HS-27A (cell line): Measurements from ENCODE around the gene KIAA1217.
"Not testable (repeated sequence)": the region's sequence is repeated elsewhere in the genome, so short reads cannot be mapped to it uniquely, and the experiment has no call there.

Experiments
- DNase-seq: peaks from one replicate; pipeline ENCODE4 v3.0.0-alpha.2; 2012; ENCODE audit warnings: low read depth, missing footprints

Gene KIAA1217

GRCh38 chr10:24442234-24442633, 233.3 kb downstream of the KIAA1217 start:
- no peak for DNase-seq

GRCh38 chr10:24442641-24443174, 233.8 kb downstream of the KIAA1217 start:
- DNase-seq = not testable (repeated sequence)

GRCh38 chr10:24444337-24444736, 235.4 kb downstream of the KIAA1217 start:
- no peak for DNase-seq

- DNase-seq = not testable (repeated sequence)
These were observed 237.0 kb downstream of the KIAA1217 start for GRCh38 chr10:24445958-24446357.

GRCh38 chr10:24446739-24447138, 237.8 kb downstream of the KIAA1217 start:
- no peak for DNase-seq

- DNase-seq = no peak
These were observed 239.5 kb downstream of the KIAA1217 start for GRCh38 chr10:24448351-24448999.

- no peak for DNase-seq
These were observed 240.4 kb downstream of the KIAA1217 start for GRCh38 chr10:24449321-24449740.

GRCh38 chr10:24449769-24450310, 240.9 kb downstream of the KIAA1217 start:
- DNase-seq = no peak

GRCh38 chr10:24451325-24451820, 242.4 kb downstream of the KIAA1217 start:
- DNase-seq = no peak

- DNase-seq = no peak
These were observed 243.1 kb downstream of the KIAA1217 start for GRCh38 chr10:24452030-24452429.

GRCh38 chr10:24453404-24453830, 244.5 kb downstream of the KIAA1217 start:
- no peak for DNase-seq

- DNase-seq = no peak
These were observed 245.0 kb downstream of the KIAA1217 start for GRCh38 chr10:24453973-24454372.

GRCh38 chr10:24455447-24455846, 246.5 kb downstream of the KIAA1217 start:
- no peak for DNase-seq

- DNase-seq = no peak
These were observed 247.4 kb downstream of the KIAA1217 start for GRCh38 chr10:24456322-24456721.

GRCh38 chr10:24457661-24458318, 248.9 kb downstream of the KIAA1217 start:
- no peak for DNase-seq

- DNase-seq = no peak
These were observed 250.9 kb downstream of the KIAA1217 start for GRCh38 chr10:24459836-24460235.

GRCh38 chr10:24462291-24462813, 253.4 kb downstream of the KIAA1217 start:
- no peak for DNase-seq

GRCh38 chr10:24462889-24463552, 254.1 kb downstream of the KIAA1217 start:
- no peak for DNase-seq

GRCh38 chr10:24463611-24464426, 254.9 kb downstream of the KIAA1217 start:
- DNase-seq = no peak

GRCh38 chr10:24465124-24465874, 256.4 kb downstream of the KIAA1217 start:
- no peak for DNase-seq
